ENCODE measurements around the gene GLUD1.
"Not testable (repeated sequence)": the region's sequence is repeated elsewhere in the genome, so short reads cannot be mapped to it uniquely, and the experiment has no call there.

DNA sequence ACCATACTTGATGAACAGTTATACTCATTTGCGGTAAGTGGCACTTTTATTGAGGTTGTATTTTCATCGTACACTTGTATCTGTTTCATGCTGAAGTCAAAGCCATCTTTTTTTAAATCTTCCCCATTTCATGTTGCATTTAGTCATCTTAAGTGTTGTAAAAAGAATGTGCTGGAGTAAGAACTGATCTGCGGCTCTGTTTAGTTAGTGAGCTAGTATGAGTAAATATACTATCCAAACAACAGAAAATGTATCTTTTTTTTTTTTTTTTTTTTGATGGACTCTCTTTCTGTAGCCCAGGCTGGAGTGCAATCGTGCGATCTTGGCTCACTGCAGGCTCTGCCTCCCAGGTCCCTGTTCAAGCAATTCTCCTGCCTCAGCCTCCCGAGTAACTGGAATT, 87.0 kb downstream of the GLUD1 start:
- TF ChIP-seq CTCF (IDR thresholded peaks at IDR 0.05; ENCODE audit: insufficient read depth, low read length); POLR2AphosphoS5 (IDR thresholded peaks at IDR 0.05; ENCODE audit: low read depth); SPI1 (IDR thresholded peaks at IDR 0.05; ENCODE audit: borderline replicate concordance, low read depth): not testable (repeated sequence)
- TF ChIP-seq, protein P1, sequence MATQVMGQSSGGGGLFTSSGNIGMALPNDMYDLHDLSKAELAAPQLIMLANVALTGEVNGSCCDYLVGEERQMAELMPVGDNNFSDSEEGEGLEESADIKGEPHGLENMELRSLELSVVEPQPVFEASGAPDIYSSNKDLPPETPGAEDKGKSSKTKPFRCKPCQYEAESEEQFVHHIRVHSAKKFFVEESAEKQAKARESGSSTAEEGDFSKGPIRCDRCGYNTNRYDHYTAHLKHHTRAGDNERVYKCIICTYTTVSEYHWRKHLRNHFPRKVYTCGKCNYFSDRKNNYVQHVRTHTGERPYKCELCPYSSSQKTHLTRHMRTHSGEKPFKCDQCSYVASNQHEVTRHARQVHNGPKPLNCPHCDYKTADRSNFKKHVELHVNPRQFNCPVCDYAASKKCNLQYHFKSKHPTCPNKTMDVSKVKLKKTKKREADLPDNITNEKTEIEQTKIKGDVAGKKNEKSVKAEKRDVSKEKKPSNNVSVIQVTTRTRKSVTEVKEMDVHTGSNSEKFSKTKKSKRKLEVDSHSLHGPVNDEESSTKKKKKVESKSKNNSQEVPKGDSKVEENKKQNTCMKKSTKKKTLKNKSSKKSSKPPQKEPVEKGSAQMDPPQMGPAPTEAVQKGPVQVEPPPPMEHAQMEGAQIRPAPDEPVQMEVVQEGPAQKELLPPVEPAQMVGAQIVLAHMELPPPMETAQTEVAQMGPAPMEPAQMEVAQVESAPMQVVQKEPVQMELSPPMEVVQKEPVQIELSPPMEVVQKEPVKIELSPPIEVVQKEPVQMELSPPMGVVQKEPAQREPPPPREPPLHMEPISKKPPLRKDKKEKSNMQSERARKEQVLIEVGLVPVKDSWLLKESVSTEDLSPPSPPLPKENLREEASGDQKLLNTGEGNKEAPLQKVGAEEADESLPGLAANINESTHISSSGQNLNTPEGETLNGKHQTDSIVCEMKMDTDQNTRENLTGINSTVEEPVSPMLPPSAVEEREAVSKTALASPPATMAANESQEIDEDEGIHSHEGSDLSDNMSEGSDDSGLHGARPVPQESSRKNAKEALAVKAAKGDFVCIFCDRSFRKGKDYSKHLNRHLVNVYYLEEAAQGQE (IDR thresholded peaks at IDR 0.05; ENCODE audit: insufficient replicate concordance, low read depth), result not testable (repeated sequence)
